GM12878 (cell line): Measurements from ENCODE around the gene SIGLEC10. TPM values are rescaled to one million over a fixed set of nuclear protein-coding genes. Genes with fewer than 3 reads are reported as not detected.

ENCODE experiments used
- BCLAF1 ChIP-seq: fragments of 450-650 bp; IDR thresholded peaks from 2 replicates; pipeline ENCODE4 v1.6.1; 2017; ENCODE audit warnings: antibody characterized with exemption, mild to moderate bottlenecking, moderate library complexity
- DPF2 ChIP-seq: fragments of 450-650 bp; IDR thresholded peaks from 2 replicates; pipeline ENCODE4 v1.6.1; 2017; ENCODE audit warnings: mild to moderate bottlenecking
- EED ChIP-seq: sonication (generic); IDR thresholded peaks from 2 replicates; pipeline ENCODE4 v1.6.1; 2016; ENCODE audit warnings: antibody characterized with exemption, low read depth
- FOXM1 ChIP-seq: IDR thresholded peaks from 2 replicates; pipeline ENCODE4 v1.6.1; 2012; ENCODE audit warnings: low read depth, mild to moderate bottlenecking, inconsistent platforms, low read length, moderate library complexity
- IRF3 ChIP-seq: fragments of 450-650 bp; IDR thresholded peaks from 2 replicates; pipeline ENCODE4 v1.6.1; 2014; ENCODE audit warnings: mild to moderate bottlenecking
- KLF5 ChIP-seq: fragments of 450-650 bp; IDR thresholded peaks from 2 replicates; pipeline ENCODE4 v1.6.1; 2014; ENCODE audit warnings: mild to moderate bottlenecking; ENCODE audit not compliant: partially characterized antibody
- NFYA ChIP-seq: IDR thresholded peaks from 2 replicates; pipeline ENCODE4 v1.6.1; 2011; ENCODE audit warnings: low read depth, mild to moderate bottlenecking, low read length, improper control_type of control experiment, borderline replicate concordance
- NKRF ChIP-seq: fragments of 450-650 bp; conservative IDR thresholded peaks from 2 replicates; pipeline ENCODE4 v1.6.1; 2017; ENCODE audit warnings: mild to moderate bottlenecking, moderate library complexity
- NR2C1 ChIP-seq: fragments of 450-650 bp; IDR thresholded peaks from 2 replicates; pipeline ENCODE4 v1.6.1; 2017; ENCODE audit warnings: antibody characterized with exemption, mild to moderate bottlenecking, moderate library complexity
- PAX5 ChIP-seq: IDR thresholded peaks from 2 replicates; pipeline ENCODE4 v1.6.1; 2011; ENCODE audit warnings: low read depth, low read length, borderline replicate concordance
- PKNOX1 ChIP-seq: fragments of 450-650 bp; IDR thresholded peaks from 2 replicates; pipeline ENCODE4 v1.6.1; 2016; ENCODE audit warnings: mild to moderate bottlenecking
- POU2F2 ChIP-seq: IDR thresholded peaks from 3 replicates; pipeline ENCODE4 v1.6.1; 2011; ENCODE audit warnings: low read depth, mild to moderate bottlenecking, low read length, borderline replicate concordance
- RELB ChIP-seq: fragments of 450-650 bp; IDR thresholded peaks from 2 replicates; pipeline ENCODE4 v1.6.1; 2017; ENCODE audit warnings: low read depth, mild to moderate bottlenecking, moderate library complexity
- SMARCA5 ChIP-seq: fragments of 450-650 bp; IDR thresholded peaks from 2 replicates; pipeline ENCODE4 v1.6.1; 2017; ENCODE audit warnings: mild to moderate bottlenecking
- SUPT20H ChIP-seq: IDR thresholded peaks from 2 replicates; pipeline ENCODE4 v1.6.1; 2011; ENCODE audit warnings: low read depth, mild to moderate bottlenecking, low read length, moderate library complexity, borderline replicate concordance; ENCODE audit not compliant: control insufficient read depth
- ZZZ3 ChIP-seq: IDR thresholded peaks from 2 replicates; pipeline ENCODE4 v1.6.1; 2011; ENCODE audit warnings: low read depth; ENCODE audit not compliant: control insufficient read depth, insufficient read length
- polyA plus RNA-seq, 11 experiments: library from polyadenylated mRNA; depleted of rRNA in 4 of 11; unstranded in 6 of 11; stranded (reverse) in 5 of 11; fragments of >200 nt; fragmentation: Nextera tagmentation in 4 of 11; fragmentation: Illumina TruSeq in 1 of 11; extraction: Ambion mirVana in 4 of 11; extraction: Trizol in 1 of 11; gene quantifications; 1 replicate in 1 of 11; 2 replicates in 10 of 11; pipeline versions ENCODE4 v1.2.1 to v1.2.3, GENCODE V29; 2011 to 2016; ENCODE audit warnings: inconsistent platforms in 2 of 11, missing spikeins in 2 of 11, low read depth in 1 of 11
- total RNA-seq, 4 experiments: library from RNA; depleted of rRNA in 3 of 4; stranded (reverse); fragments of >200 nt in 3 of 4; fragmentation: Illumina TruSeq in 1 of 4; extraction: Trizol in 1 of 4; gene quantifications; 2 replicates each; pipeline versions ENCODE4 v1.2.1 to v1.2.3, GENCODE V29; 2013 to 2021

SIGLEC10 gene
- total and polyA plus RNA-seq, 10 of the 15 experiments (the other 5 are each of a cell fraction or from before 2014, with no cell fraction given) = 2.3 to 16.8 (median 7.8) TPM

GRCh38 chr19:51375504-51376221, 41.8 kb downstream of the SIGLEC10 start (continued):
- no peak for TF ChIP-seq POU2F2
- TF ChIP-seq SUPT20H = no peak
- TF ChIP-seq IRF3 = no peak
- peak; percentile 68; the same call in 1 of the 2 replicates for TF ChIP-seq SMARCA5
- peak; percentile 47; the same call in 1 of the 2 replicates for TF ChIP-seq PAX5
- peak; percentile 67; the same call in 1 of the 2 replicates for TF ChIP-seq DPF2
- 0 out of 2 replicates have a peak, but pooled peaks have one; percentile 40 for TF ChIP-seq FOXM1
- TF ChIP-seq ZZZ3 = no peak
- peak; percentile 96 for TF ChIP-seq EED
- TF ChIP-seq NKRF = 0 out of 2 replicates have a peak, but pooled peaks have one; percentile 24
- no peak for TF ChIP-seq KLF5
- TF ChIP-seq NFYA = no peak
- peak; percentile 73 for TF ChIP-seq RELB
- TF ChIP-seq BCLAF1 = no peak
- no peak for TF ChIP-seq NR2C1
- peak; percentile 68 for TF ChIP-seq PKNOX1
